ENCODE measurements around the gene GAMT.

- no peak for TF ChIP-seq YY1 (IDR thresholded peaks at IDR 0.05; ENCODE audit: insufficient read depth, insufficient read length)
- TF ChIP-seq ZNF274 (IDR thresholded peaks at IDR 0.05; ENCODE audit: low read depth, low read length), result no peak
Measured at GRCh38 chr19:1384478-1385110, 16.7 kb downstream of the GAMT start.

Measured in NT2/D1 (cell line).